ENCODE measurements around the gene TMSB10.

The TMSB10 gene

GRCh38 chr2:84938194-84938879, 32.9 kb downstream of the TMSB10 start:
- H3K27ac ChIP-seq (ENCODE audit: extremely low read depth, low read depth, low read length) = no peak overlapping the region
- TF ChIP-seq, protein P1, sequence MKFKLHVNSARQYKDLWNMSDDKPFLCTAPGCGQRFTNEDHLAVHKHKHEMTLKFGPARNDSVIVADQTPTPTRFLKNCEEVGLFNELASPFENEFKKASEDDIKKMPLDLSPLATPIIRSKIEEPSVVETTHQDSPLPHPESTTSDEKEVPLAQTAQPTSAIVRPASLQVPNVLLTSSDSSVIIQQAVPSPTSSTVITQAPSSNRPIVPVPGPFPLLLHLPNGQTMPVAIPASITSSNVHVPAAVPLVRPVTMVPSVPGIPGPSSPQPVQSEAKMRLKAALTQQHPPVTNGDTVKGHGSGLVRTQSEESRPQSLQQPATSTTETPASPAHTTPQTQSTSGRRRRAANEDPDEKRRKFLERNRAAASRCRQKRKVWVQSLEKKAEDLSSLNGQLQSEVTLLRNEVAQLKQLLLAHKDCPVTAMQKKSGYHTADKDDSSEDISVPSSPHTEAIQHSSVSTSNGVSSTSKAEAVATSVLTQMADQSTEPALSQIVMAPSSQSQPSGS (tag by site-specific recombination; IDR thresholded peaks at IDR 0.05; ENCODE audit: low read depth) = no peak
- TF ChIP-seq ZNF558 (tag by site-specific recombination; IDR thresholded peaks at IDR 0.05) = no peak
- TF ChIP-seq SETDB1 (IDR thresholded peaks at IDR 0.05; ENCODE audit: insufficient read length, low read length) = no peak
- TF ChIP-seq ZNF623 (tag by site-specific recombination; IDR thresholded peaks at IDR 0.05) = no peak
- no peak for TF ChIP-seq ZNF26 (tag by site-specific recombination; IDR thresholded peaks at IDR 0.05)
- no peak for TF ChIP-seq ZNF37A (tag by site-specific recombination; IDR thresholded peaks at IDR 0.05)
- no peak for TF ChIP-seq GLI4 (tag by site-specific recombination; IDR thresholded peaks at IDR 0.05)
- TF ChIP-seq, protein P2, sequence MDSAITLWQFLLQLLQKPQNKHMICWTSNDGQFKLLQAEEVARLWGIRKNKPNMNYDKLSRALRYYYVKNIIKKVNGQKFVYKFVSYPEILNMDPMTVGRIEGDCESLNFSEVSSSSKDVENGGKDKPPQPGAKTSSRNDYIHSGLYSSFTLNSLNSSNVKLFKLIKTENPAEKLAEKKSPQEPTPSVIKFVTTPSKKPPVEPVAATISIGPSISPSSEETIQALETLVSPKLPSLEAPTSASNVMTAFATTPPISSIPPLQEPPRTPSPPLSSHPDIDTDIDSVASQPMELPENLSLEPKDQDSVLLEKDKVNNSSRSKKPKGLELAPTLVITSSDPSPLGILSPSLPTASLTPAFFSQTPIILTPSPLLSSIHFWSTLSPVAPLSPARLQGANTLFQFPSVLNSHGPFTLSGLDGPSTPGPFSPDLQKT (IDR thresholded peaks at IDR 0.05; ENCODE audit: borderline replicate concordance, low read depth, low read length) = no peak
- no peak for TF ChIP-seq ZSCAN16 (tag by site-specific recombination; IDR thresholded peaks at IDR 0.05)
- TF ChIP-seq ZFP37 (tag by site-specific recombination; IDR thresholded peaks at IDR 0.05) = no peak
- no peak for TF ChIP-seq KLF16 (tag by site-specific recombination; IDR thresholded peaks at IDR 0.05)
- TF ChIP-seq PRDM6 (tag by site-specific recombination; IDR thresholded peaks at IDR 0.05) = no peak
- TF ChIP-seq FEZF1 (tag by site-specific recombination; IDR thresholded peaks at IDR 0.05) = no peak
- no peak for TF ChIP-seq ZNF292 (tag by site-specific recombination; IDR thresholded peaks at IDR 0.05; ENCODE audit: borderline replicate concordance, low read depth)
- no peak for TF ChIP-seq ZBTB21 (tag by site-specific recombination; IDR thresholded peaks at IDR 0.05)
- TF ChIP-seq, protein P3, sequence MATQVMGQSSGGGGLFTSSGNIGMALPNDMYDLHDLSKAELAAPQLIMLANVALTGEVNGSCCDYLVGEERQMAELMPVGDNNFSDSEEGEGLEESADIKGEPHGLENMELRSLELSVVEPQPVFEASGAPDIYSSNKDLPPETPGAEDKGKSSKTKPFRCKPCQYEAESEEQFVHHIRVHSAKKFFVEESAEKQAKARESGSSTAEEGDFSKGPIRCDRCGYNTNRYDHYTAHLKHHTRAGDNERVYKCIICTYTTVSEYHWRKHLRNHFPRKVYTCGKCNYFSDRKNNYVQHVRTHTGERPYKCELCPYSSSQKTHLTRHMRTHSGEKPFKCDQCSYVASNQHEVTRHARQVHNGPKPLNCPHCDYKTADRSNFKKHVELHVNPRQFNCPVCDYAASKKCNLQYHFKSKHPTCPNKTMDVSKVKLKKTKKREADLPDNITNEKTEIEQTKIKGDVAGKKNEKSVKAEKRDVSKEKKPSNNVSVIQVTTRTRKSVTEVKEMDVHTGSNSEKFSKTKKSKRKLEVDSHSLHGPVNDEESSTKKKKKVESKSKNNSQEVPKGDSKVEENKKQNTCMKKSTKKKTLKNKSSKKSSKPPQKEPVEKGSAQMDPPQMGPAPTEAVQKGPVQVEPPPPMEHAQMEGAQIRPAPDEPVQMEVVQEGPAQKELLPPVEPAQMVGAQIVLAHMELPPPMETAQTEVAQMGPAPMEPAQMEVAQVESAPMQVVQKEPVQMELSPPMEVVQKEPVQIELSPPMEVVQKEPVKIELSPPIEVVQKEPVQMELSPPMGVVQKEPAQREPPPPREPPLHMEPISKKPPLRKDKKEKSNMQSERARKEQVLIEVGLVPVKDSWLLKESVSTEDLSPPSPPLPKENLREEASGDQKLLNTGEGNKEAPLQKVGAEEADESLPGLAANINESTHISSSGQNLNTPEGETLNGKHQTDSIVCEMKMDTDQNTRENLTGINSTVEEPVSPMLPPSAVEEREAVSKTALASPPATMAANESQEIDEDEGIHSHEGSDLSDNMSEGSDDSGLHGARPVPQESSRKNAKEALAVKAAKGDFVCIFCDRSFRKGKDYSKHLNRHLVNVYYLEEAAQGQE (tag by site-specific recombination; IDR thresholded peaks at IDR 0.05) = no peak
- no peak for TF ChIP-seq ZNF654 (tag by site-specific recombination; IDR thresholded peaks at IDR 0.05; ENCODE audit: low read depth)
- no peak for TF ChIP-seq ZNF610 (tag by site-specific recombination; IDR thresholded peaks at IDR 0.05; ENCODE audit: borderline replicate concordance)
- TF ChIP-seq ZNF311 (tag by site-specific recombination; IDR thresholded peaks at IDR 0.05; ENCODE audit: borderline replicate concordance) = no peak
- no peaks in the 10 kb centered on the region for H3K36me3 ChIP-seq (ENCODE audit: control insufficient read depth in 2 of 2, insufficient read depth in 1 of 2, low read length in 2 of 2)
- H3K4me3 ChIP-seq (ENCODE audit: low read depth, low read length) = no peak overlapping the region
- no peaks in the 10 kb centered on the region for H3K4me1 ChIP-seq (ENCODE audit: control insufficient read depth, insufficient read depth, low read length)
- POLR2A ChIA-PET = interaction anchor here (0.7 kb wide), 1 partner anchor 8 kb away, joined by 3 read pairs; no protein-coding TSS in a partner anchor
- H3K9me3 ChIP-seq (ENCODE audit: control insufficient read depth, insufficient read depth, low read depth, low read length) = no peaks in the 10 kb centered on the region
- CTCF ChIA-PET = interaction anchor here (0.6 to 3.4 kb wide), 4 partner anchors 12 to 76 kb away, joined by 3 to 27 read pairs (median 4); no protein-coding TSS in a partner anchor

All from HEK293 (cell line).